ENCODE results near the gene SOX13. TPM values are rescaled to one million over a fixed set of nuclear protein-coding genes. Genes with fewer than 3 reads are reported as not detected.

Gene SOX13
- total RNA-seq, 1 experiment from 2014 or later: 21.8 TPM

- no peak for TF ChIP-seq CTCF (IDR thresholded peaks at IDR 0.05; ENCODE audit: unreplicated experiment)
- peaks cover 17% of the 10 kb centered on the region for H3K36me3 Mint-ChIP-seq (ENCODE audit: insufficient read depth, unreplicated experiment)
- intact Hi-C loops (cut with micrococcal nuclease; ENCODE audit: unreplicated experiment): no loop called here
- H3K4me1 Mint-ChIP-seq (ENCODE audit: low read depth, unreplicated experiment): no peaks in the 10 kb centered on the region
- no TSS peak for BruUV-seq (replicated peaks)
- DNase-seq: no peak
- CTCF ChIA-PET: interaction anchor here (0.6 to 1.9 kb wide), 4 partner anchors 21 to 290 kb away, joined by 3 to 6 read pairs (median 4); no protein-coding TSS in a partner anchor
- H3K4me3 Mint-ChIP-seq (ENCODE audit: low read depth, unreplicated experiment): peak overlapping the region; percentile 68
- H3K27me3 Mint-ChIP-seq (ENCODE audit: unreplicated experiment): peaks cover 46% of the 10 kb centered on the region
- no peaks in the 10 kb centered on the region for H3K9me3 Mint-ChIP-seq (ENCODE audit: low read depth, unreplicated experiment)
- no peak overlapping the region for H3K27ac Mint-ChIP-seq (ENCODE audit: unreplicated experiment)
Observed at GRCh38 chr1:204150702-204151551, 78.0 kb downstream of the SOX13 start.

GRCh38 chr1:204151552-204152309, 78.8 kb downstream of the SOX13 start, which contains the start of gene ETNK2:
TSS of gene ETNK2 (minus strand) at chr1:204152044. CDS start at chr1:204151852, 192 bp downstream.
- Mint-ChIP-seq H3K27me3 (ENCODE audit: unreplicated experiment) (peaks cover 46% of the 10 kb centered on the region), H3K4me1 (ENCODE audit: low read depth, unreplicated experiment) (no peaks in the 10 kb centered on the region), H3K36me3 (ENCODE audit: insufficient read depth, unreplicated experiment) (peaks cover 17% of the 10 kb centered on the region), H3K4me3 (ENCODE audit: low read depth, unreplicated experiment) (peak within 1 kb of the TSS; percentile 68), H3K9me3 (ENCODE audit: low read depth, unreplicated experiment) (no peaks in the 10 kb centered on the region), H3K27ac (ENCODE audit: unreplicated experiment) (no peak within 1 kb of the TSS)
- CTCF ChIA-PET: interaction anchor here (0.7 to 1.9 kb wide), 4 partner anchors 10 to 291 kb away, joined by 3 to 6 read pairs (median 4); no protein-coding TSS in a partner anchor
- TF ChIP-seq CTCF (IDR thresholded peaks at IDR 0.05; ENCODE audit: unreplicated experiment): no peak
- peak; percentile 76 for DNase-seq
- BruUV-seq (replicated peaks): no TSS peak
- intact Hi-C loops (cut with micrococcal nuclease; ENCODE audit: unreplicated experiment): no loop called here

- Mint-ChIP-seq H3K36me3 (ENCODE audit: insufficient read depth, unreplicated experiment) (peaks cover 21% of the 10 kb centered on the region), H3K9me3 (ENCODE audit: low read depth, unreplicated experiment) (no peaks in the 10 kb centered on the region), H3K27me3 (ENCODE audit: unreplicated experiment) (peaks cover 46% of the 10 kb centered on the region), H3K4me3 (ENCODE audit: low read depth, unreplicated experiment) (peak overlapping the region; percentile 68), H3K27ac (ENCODE audit: unreplicated experiment) (no peak overlapping the region), H3K4me1 (ENCODE audit: low read depth, unreplicated experiment) (no peaks in the 10 kb centered on the region)
- no peak for TF ChIP-seq CTCF (IDR thresholded peaks at IDR 0.05; ENCODE audit: unreplicated experiment)
- CTCF ChIA-PET: interaction anchor here (0.7 to 1.9 kb wide), 5 partner anchors 10 to 363 kb away, joined by 3 to 6 read pairs (median 3); no protein-coding TSS in a partner anchor
- intact Hi-C loops (cut with micrococcal nuclease; ENCODE audit: unreplicated experiment): no loop called here
- DNase-seq: peak; percentile 17
- no TSS peak for BruUV-seq (replicated peaks)
Observed at GRCh38 chr1:204152310-204153044, 79.6 kb downstream of the SOX13 start.

GRCh38 chr1:204153667-204154066, 80.8 kb downstream of the SOX13 start:
- H3K27ac Mint-ChIP-seq (ENCODE audit: unreplicated experiment): no peak overlapping the region
- no peaks in the 10 kb centered on the region for H3K4me1 Mint-ChIP-seq (ENCODE audit: low read depth, unreplicated experiment)
- intact Hi-C loops (cut with micrococcal nuclease; ENCODE audit: unreplicated experiment): no loop called here
- H3K36me3 Mint-ChIP-seq (ENCODE audit: insufficient read depth, unreplicated experiment): peaks cover 21% of the 10 kb centered on the region
- no peak overlapping the region for H3K4me3 Mint-ChIP-seq (ENCODE audit: low read depth, unreplicated experiment)
- no peak for TF ChIP-seq CTCF (IDR thresholded peaks at IDR 0.05; ENCODE audit: unreplicated experiment)
- DNase-seq: no peak
- H3K9me3 Mint-ChIP-seq (ENCODE audit: low read depth, unreplicated experiment): no peaks in the 10 kb centered on the region
- no TSS peak for BruUV-seq (replicated peaks)
- peaks cover 55% of the 10 kb centered on the region for H3K27me3 Mint-ChIP-seq (ENCODE audit: unreplicated experiment)
- CTCF ChIA-PET: no interaction called here

All from Calu3 (cell line).